HepG2 (cell line): Measurements from ENCODE around the gene UBTD2. TPM values are rescaled to one million over a fixed set of nuclear protein-coding genes. Genes with fewer than 3 reads are reported as not detected.

Experiments used
- ATAC-seq: fragments of 200-7000 bp; cut with Tn5 transposase; 3 replicates; pipeline ENCODE4 v1.9.1; 2020; ENCODE audit warnings: mild to moderate bottlenecking, moderate library complexity
- BruUV-seq: library from RNA; stranded (reverse); fragments of 400-500 nt; replicated peaks from 2 replicates; lab custom pipeline; 2021; lab: Mats Ljungman, UMichigan
- CTCF ChIA-PET: fragments of 300-600 bp; formaldehyde crosslinking; extraction: SDS; loops from one replicate; lab custom pipeline; 2021; ENCODE audit warnings: low total read pairs, inconsistent platforms, low intra/inter-chr PET ratio; lab: Yijun Ruan, JAX
- POLR2A ChIA-PET: fragments of 350-600 bp; sonication (Branson Sonifier 250); formaldehyde crosslinking; loops from one replicate; lab custom pipeline; 2020; ENCODE audit warnings: antibody characterized with exemption, inconsistent platforms; lab: Yijun Ruan, JAX
- DNase-seq: peaks from one replicate; pipeline ENCODE4 v3.0.0-alpha.2; 2015; ENCODE audit warnings: low spot score
- FAIRE-seq: peaks from 3 replicates; lab custom pipeline; 2011; peaks lifted over from hg19 to GRCh38; lab: Jason Lieb, UNC
- H2AFZ ChIP-seq: one replicate; pipeline ENCODE4 v1.6.1; 2011; ENCODE audit warnings: low read length, inconsistent platforms
- H3K27ac ChIP-seq: fragments of 300-600 bp; 3 replicates; pipeline ENCODE4 v1.8.0; 2011; ENCODE audit warnings: mixed run types, mild to moderate bottlenecking, mixed read lengths, low read length, inconsistent platforms; ENCODE audit not compliant: insufficient read depth; ENCODE audit errors: extremely low read length
- H3K27me3 ChIP-seq, 2 experiments: fragments of 200-600 bp in 1 of 2; 2 replicates in 1 of 2; 3 replicates in 1 of 2; pipeline versions ENCODE4 v1.6.0 to v1.8.0; 2011; ENCODE audit warnings: low read length in 2 of 2, mild to moderate bottlenecking in 2 of 2, moderate library complexity in 2 of 2, inconsistent platforms in 1 of 2; ENCODE audit not compliant: insufficient read depth in 2 of 2, control insufficient read depth in 1 of 2
- H3K36me3 ChIP-seq, 2 experiments: fragments of 200-600 bp in 1 of 2; replicated peaks in 1 of 2; 2 replicates in 1 of 2; 3 replicates in 1 of 2; pipeline versions ENCODE4 v1.5.1 to v1.8.0; 2011; ENCODE audit warnings: low read length in 2 of 2, inconsistent platforms in 1 of 2; ENCODE audit not compliant: insufficient read depth in 2 of 2, control insufficient read depth in 1 of 2
- H3K4me1 ChIP-seq: 2 replicates; pipeline ENCODE4 v1.5.1; 2012; ENCODE audit warnings: low read length, inconsistent platforms; ENCODE audit not compliant: insufficient read depth
- H3K4me2 ChIP-seq: 2 replicates; pipeline ENCODE4 v1.6.0; 2011; ENCODE audit warnings: low read depth, low read length, inconsistent platforms
- H3K4me3 ChIP-seq, 3 experiments: fragments of 200-600 bp in 1 of 3; sonication (generic), shearing (Covaris generic) in 1 of 3; replicated peaks in 1 of 3; 2 replicates each; pipeline ENCODE4 v1.5.1; 2011 to 2016; ENCODE audit warnings: low read length in 3 of 3, inconsistent platforms in 2 of 3, low read depth in 2 of 3, mild to moderate bottlenecking in 2 of 3, control low read depth in 1 of 3, mixed read lengths in 1 of 3; ENCODE audit not compliant: insufficient read depth in 1 of 3
- H3K79me2 ChIP-seq: one replicate; pipeline ENCODE4 v1.6.1; 2011; ENCODE audit warnings: low read length, inconsistent platforms; ENCODE audit not compliant: insufficient read depth
- H3K9ac ChIP-seq: 2 replicates; pipeline ENCODE4 v1.6.0; 2011; ENCODE audit warnings: mild to moderate bottlenecking, low read depth, low read length, inconsistent platforms; ENCODE audit not compliant: insufficient read depth
- H3K9me3 ChIP-seq: 2 replicates; pipeline ENCODE4 v1.5.1; 2012; ENCODE audit warnings: mild to moderate bottlenecking, low read length
- H4K20me1 ChIP-seq: 2 replicates; pipeline ENCODE4 v1.6.0; 2011; ENCODE audit warnings: inconsistent platforms, mild to moderate bottlenecking, low read length, moderate library complexity; ENCODE audit not compliant: insufficient read depth
- ATM ChIP-seq: fragments of 450-650 bp; IDR thresholded peaks from 2 replicates; pipeline ENCODE4 v1.7.1; 2017; ENCODE audit warnings: mild to moderate bottlenecking, borderline replicate concordance
- ATRX ChIP-seq: sonication (generic); formaldehyde crosslinking; IDR thresholded peaks from 2 replicates; pipeline ENCODE4 v1.4.0; 2020; ENCODE audit warnings: missing genetic modification reagents, borderline replicate concordance
- ETV6 ChIP-seq: sonication (generic); formaldehyde crosslinking; conservative IDR thresholded peaks from 2 replicates; pipeline ENCODE4 v1.4.0; 2020; ENCODE audit warnings: missing genetic modification reagents
- HNF4G ChIP-seq, 2 experiments: sonication (generic) in 1 of 2; formaldehyde crosslinking in 1 of 2; IDR thresholded peaks; 2 replicates each; pipeline versions ENCODE4 v1.4.0 to v1.6.1; 2011 to 2020; ENCODE audit warnings: borderline replicate concordance in 2 of 2, low read depth in 2 of 2, mild to moderate bottlenecking in 2 of 2, low read length in 1 of 2, missing genetic modification reagents in 1 of 2, moderate library complexity in 1 of 2
- KDM3A ChIP-seq: IDR thresholded peaks from 2 replicates; pipeline ENCODE4 v1.6.1; 2018; ENCODE audit warnings: low read depth, missing compliant biosample characterization
- MIER3 ChIP-seq: IDR thresholded peaks from 2 replicates; pipeline ENCODE4 v1.6.1; 2016; ENCODE audit warnings: missing compliant biosample characterization, borderline replicate concordance
- MTF1 ChIP-seq: sonication (generic); formaldehyde crosslinking; IDR thresholded peaks from 2 replicates; pipeline ENCODE4 v1.5.0; 2020; ENCODE audit warnings: missing genetic modification reagents
- POLR2G ChIP-seq: fragments of 200-400 bp; formaldehyde crosslinking; IDR thresholded peaks from 2 replicates; pipeline ENCODE4 v1.6.1; 2018; ENCODE audit warnings: mild to moderate bottlenecking, low read depth, low read length, moderate library complexity
- RELA ChIP-seq: sonication (generic); formaldehyde crosslinking; IDR thresholded peaks from 2 replicates; pipeline ENCODE4 v1.4.0; 2020; ENCODE audit warnings: missing genetic modification reagents
- ZFP90 ChIP-seq: sonication (generic); formaldehyde crosslinking; IDR thresholded peaks from 2 replicates; pipeline ENCODE4 v1.8.0; 2022; ENCODE audit warnings: missing genetic modification reagents, mild to moderate bottlenecking, inconsistent platforms, borderline replicate concordance
- ZNF260 ChIP-seq: sonication (generic); formaldehyde crosslinking; IDR thresholded peaks from 2 replicates; pipeline ENCODE4 v1.4.0; 2020; ENCODE audit warnings: missing genetic modification reagents, low read depth, mild to moderate bottlenecking, borderline replicate concordance
- ZNF292 ChIP-seq: sonication (generic); formaldehyde crosslinking; IDR thresholded peaks from 2 replicates; pipeline ENCODE4 v1.8.1; 2022; ENCODE audit warnings: mild to moderate bottlenecking, low read depth, missing genetic modification reagents, borderline replicate concordance
- ZNF713 ChIP-seq: sonication (generic); formaldehyde crosslinking; IDR thresholded peaks from 2 replicates; pipeline ENCODE4 v1.4.0; 2020; ENCODE audit warnings: mild to moderate bottlenecking, missing genetic modification reagents
- WGBS: methylation state at CpG from one replicate; pipeline ENCODE4 v1.1.6; 2017; ENCODE audit warnings: low lambda C conversion rate; 5-methylcytosine and 5-hydroxymethylcytosine counted together
- in situ Hi-C: cut with HindIII; loops from 2 replicates; pipeline ENCODE4 v1.10.0; 2017; ENCODE audit warnings: low pct_unique_long_range_greater_than_20kb; ENCODE audit not compliant: extremely low pct_ligation_motif_present
- intact Hi-C: fragments of 100-400 bp; cut with micrococcal nuclease; formaldehyde crosslinking; loops from one replicate; pipeline ENCODE4 v1.10.0; 2022; ENCODE audit not compliant: unreplicated experiment
- polyA plus RNA-seq, 8 experiments: library from polyadenylated mRNA; depleted of rRNA in 3 of 8; stranded (reverse) in 7 of 8; unstranded in 1 of 8; fragments of >200 nt; fragmentation: Illumina TruSeq in 4 of 8; extraction: Trizol in 4 of 8; gene quantifications; 2 replicates each; pipeline versions ENCODE4 v1.2.1 to v1.2.3, GENCODE V29; 2011 to 2016; ENCODE audit warnings: low read depth in 4 of 8, missing spikeins in 1 of 8, mixed read lengths in 1 of 8; ENCODE audit not compliant: insufficient read depth in 1 of 8
- total RNA-seq, 5 experiments: library from RNA; depleted of rRNA; stranded (reverse); fragments of >200 nt; fragmentation: Illumina TruSeq; extraction: Trizol; gene quantifications; 2 replicates each; pipeline ENCODE4 v1.2.3, GENCODE V29; 2016; ENCODE audit warnings: low read depth in 1 of 5

The UBTD2 gene
- total and polyA plus RNA-seq, 2 of the 13 experiments (the other 11 are each of a cell fraction or from before 2014, with no cell fraction given): 15.2 to 24.1 TPM

GRCh38 chr5:172223901-172224873 is 59.4 kb downstream of the UBTD2 start (continued):
- TF ChIP-seq MIER3 (CRISPR knock-in tag) (no peak), ATM (no peak), HNF4G (IDR thresholded peaks at IDR 0.05; ENCODE audit: borderline replicate concordance, low read depth, low read length) (no peak), HNF4G (CRISPR knock-in tag; IDR thresholded peaks at IDR 0.05; ENCODE audit: borderline replicate concordance, low read depth) (no peak), KDM3A (CRISPR knock-in tag) (no peak)
- TF ChIP-seq, all 625 proteins: peak for 0

GRCh38 chr5:172219296-172219695 is 64.3 kb downstream of the UBTD2 start:
- H3K9me3 ChIP-seq: peaks cover 6% of the 10 kb centered on the region; the same call in 1 of the 2 replicates
- WGBS: 98% methylated on average over 2 of the region's 2 CpGs
- DNase-seq (no peak), ATAC-seq (no peak), FAIRE-seq (no peak)
- no peak overlapping the region for H3K4me2 ChIP-seq
- no peak overlapping the region for H3K4me3 ChIP-seq
- H3K27me3 ChIP-seq: no peaks in the 10 kb centered on the region
- no peak overlapping the region for H3K9ac ChIP-seq
- POLR2A ChIA-PET: no interaction called here
- no peaks in the 10 kb centered on the region; the same call in 1 of the 2 replicates for H4K20me1 ChIP-seq
- in situ Hi-C loops (no loop called here), intact Hi-C loops (no loop called here)
- peaks cover 9 to 40% of the 10 kb centered on the region in 2 experiments for H3K36me3 ChIP-seq
- H3K27ac ChIP-seq: no peak overlapping the region
- H2AFZ ChIP-seq: no peak overlapping the region
- peaks cover 6% of the 10 kb centered on the region for H3K4me1 ChIP-seq
- peaks cover 16% of the 10 kb centered on the region for H3K79me2 ChIP-seq
- CTCF ChIA-PET: no interaction called here
- no TSS peak for BruUV-seq
- no peak for TF ChIP-seq POLR2G
- no peak for TF ChIP-seq MTF1 (CRISPR knock-in tag)
- TF ChIP-seq ZFP90 (CRISPR knock-in tag): no peak
- no peak for TF ChIP-seq ATRX (CRISPR knock-in tag)
- no peak for TF ChIP-seq RELA (CRISPR knock-in tag)
- no peak for TF ChIP-seq ZNF713 (CRISPR knock-in tag)
- no peak for TF ChIP-seq ZNF260 (CRISPR knock-in tag)
- no peak for TF ChIP-seq ETV6 (CRISPR knock-in tag)
- TF ChIP-seq ZNF292 (CRISPR knock-in tag): no peak
